Suprapubic skin (tissue), 4 donors: ENCODE measurements around the gene ADAMTS17.

Experiments
- CTCF ChIP-seq, 2 donors: fragments of 200-600 bp in 1 of 2; fragments of 450-650 bp in 1 of 2; sonication (generic) in 1 of 2; IDR thresholded peaks; one replicate each; pipeline ENCODE4 v1.5.1; 2016 to 2019; ENCODE audit warnings: antibody characterized with exemption in 2 of 2, mild to moderate bottlenecking in 1 of 2, moderate library complexity in 1 of 2
- EP300 ChIP-seq: sonication (generic); formaldehyde crosslinking; IDR thresholded peaks from one replicate; pipeline ENCODE4 v1.6.1; 2017; ENCODE audit warnings: antibody characterized with exemption
- POLR2A ChIP-seq, 2 donors: fragments of 450-650 bp; IDR thresholded peaks; one replicate each; pipeline ENCODE4 v1.6.1; 2017; ENCODE audit warnings: antibody characterized with exemption in 2 of 2, mild to moderate bottlenecking in 2 of 2, moderate library complexity in 2 of 2
- POLR2AphosphoS5 ChIP-seq, 3 donors: sonication (generic); formaldehyde crosslinking; IDR thresholded peaks; one replicate each; pipeline ENCODE4 v1.6.1; 2017; ENCODE audit warnings: antibody characterized with exemption in 3 of 3

GRCh38 chr15:100038736-100039135, 303.0 kb downstream of the ADAMTS17 start:
- no peak for TF ChIP-seq POLR2A (IDR thresholded peaks at IDR 0.05)
- TF ChIP-seq CTCF (IDR thresholded peaks at IDR 0.05), result no peak
- TF ChIP-seq EP300, result no peak
- no peak for TF ChIP-seq POLR2AphosphoS5 (IDR thresholded peaks at IDR 0.05)
